ENCODE data around the gene DDI2.
"Not testable (repeated sequence)": the region's sequence is repeated elsewhere in the genome, so short reads cannot be mapped to it uniquely, and the experiment has no call there.

DDI2 gene

DNA sequence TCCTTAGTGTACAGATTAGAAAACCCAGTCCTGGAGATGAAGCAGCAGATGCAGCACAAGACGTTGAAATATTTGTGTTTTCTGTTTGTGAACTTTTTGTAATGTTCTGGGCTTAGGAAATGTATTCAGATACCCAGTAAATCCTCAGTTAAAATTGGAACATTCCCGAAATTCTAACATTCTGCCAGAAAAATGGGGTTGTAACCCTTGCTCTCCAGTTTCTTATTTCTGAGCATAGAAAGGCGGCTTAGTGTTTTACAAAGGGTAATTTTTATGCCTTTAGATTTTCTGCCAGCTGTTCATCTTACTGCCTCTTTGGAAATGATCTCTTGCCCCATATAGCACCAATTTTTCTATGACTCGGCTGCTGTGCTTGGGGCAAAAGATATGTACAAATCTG lies 20.6 kb downstream of the DDI2 start:
- DNase-seq: no peak

DNA sequence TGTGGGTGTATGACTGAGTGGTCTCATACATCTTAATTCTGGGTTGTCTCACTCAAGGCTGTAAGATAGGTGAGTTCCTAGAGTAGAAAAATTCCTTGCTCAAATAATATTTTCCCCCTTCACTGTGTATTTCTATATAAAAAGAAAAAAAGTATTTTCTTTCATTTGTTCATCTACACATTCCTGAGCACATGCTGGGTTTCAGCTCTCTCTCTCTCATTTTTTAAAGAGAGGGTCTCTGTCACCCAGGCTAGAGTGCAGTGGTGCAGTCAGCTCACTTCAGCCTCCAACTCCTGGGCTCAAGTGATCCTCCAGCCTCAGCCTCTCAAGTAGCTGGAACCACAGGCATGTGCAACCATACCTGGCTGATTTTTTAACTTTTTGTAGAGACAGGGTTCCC lies 22.0 kb downstream of the DDI2 start:
- no peak for DNase-seq

DNA sequence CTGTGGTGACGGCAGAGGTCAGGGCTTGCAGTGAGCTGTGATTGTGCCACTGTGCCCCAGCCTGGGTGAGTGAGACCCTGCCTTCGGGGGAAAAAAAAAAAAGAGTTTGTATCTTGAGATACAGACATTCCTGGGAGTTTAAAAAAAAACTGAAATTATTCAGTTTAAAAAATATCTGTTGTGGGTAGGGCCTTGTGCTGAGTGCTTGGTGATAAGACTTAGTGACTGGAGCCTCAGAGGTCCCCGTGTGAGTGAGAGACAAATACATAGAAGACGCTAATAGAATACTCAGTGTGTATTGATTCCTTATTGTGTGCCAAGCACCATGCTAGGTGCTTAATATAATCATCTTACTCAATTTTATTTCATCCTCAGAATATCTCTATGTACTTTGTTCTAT lies 22.7 kb downstream of the DDI2 start:
- no peak for DNase-seq

DNA sequence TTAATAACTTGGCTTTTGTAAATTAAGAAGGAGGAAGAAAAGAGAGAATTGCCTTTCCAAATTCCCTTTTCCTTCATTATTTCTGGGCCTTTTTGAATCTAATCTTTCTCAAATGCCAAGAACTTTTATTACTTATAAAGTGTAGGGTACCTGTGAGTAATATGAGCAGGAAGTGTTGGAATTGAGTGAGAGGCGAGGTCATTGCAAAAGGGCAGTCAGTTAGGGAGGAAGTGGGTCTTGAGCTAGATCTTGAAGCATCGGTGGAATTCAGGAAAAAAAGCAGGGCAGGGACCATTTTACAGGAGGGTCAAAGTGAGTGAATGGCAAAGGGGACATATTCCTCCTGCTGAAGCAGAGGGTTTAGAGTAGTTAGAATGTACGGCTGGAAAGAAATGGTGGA lies 23.4 kb downstream of the DDI2 start:
- no peak for DNase-seq

DNA sequence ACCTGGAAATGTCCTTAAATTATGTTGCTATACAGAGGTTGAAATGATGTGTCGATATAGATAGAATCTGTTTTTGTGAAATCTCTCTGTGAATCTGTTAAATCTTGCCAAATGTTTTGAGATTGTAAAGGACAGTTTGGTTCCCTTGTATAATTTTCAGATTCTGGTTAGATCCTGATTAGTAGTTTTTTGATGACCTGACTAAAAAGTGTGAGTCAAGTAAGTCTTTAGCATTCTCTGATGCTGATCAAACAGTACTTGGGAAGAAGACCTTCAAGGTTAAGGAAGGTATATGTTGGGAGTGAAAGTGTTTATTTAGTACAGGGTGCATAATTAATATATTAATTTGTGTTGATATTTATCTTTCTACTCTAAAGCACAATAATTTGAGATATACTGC lies 32.7 kb downstream of the DDI2 start:
- DNase-seq: no peak

DNA sequence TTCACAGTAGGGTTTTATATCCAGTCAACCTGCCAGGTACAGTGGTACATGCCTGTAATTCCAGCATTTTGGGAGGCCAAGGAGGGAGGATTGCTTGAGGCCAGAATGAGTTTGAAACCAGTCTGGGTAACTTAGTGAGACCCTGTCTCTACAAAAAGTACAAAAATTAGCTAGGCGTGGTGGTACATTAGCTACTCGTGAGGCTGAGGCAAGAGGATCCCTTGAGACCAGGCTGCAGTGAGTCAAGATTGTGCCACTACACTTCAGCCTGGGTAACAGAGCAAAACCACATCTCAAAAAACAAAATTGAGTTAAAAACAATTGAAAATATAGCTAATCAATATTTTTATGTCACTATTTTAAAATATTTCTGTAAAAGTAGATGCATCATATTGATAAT lies 33.2 kb downstream of the DDI2 start:
- DNase-seq: no peak

DNA sequence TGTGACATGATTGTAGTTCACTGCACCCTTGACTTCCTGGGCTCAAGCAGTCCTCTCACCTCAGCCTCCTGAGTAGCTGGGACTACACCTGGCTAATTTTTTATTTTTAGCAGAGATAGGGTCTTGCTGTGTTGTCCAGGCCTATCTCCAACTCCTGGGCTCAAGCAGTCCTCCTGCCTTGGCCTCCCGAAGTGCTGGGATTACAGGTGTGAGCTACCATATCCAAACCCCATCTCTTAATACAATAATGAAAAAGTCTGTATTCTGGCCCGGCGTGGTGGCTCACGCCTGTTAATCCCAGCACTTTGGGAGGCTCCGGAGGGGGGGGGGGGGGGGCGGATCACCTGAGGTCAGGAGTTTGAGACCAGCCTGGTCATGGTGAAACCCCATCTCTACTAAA lies 34.9 kb downstream of the DDI2 start:
- DNase-seq: not testable (repeated sequence)

DNA sequence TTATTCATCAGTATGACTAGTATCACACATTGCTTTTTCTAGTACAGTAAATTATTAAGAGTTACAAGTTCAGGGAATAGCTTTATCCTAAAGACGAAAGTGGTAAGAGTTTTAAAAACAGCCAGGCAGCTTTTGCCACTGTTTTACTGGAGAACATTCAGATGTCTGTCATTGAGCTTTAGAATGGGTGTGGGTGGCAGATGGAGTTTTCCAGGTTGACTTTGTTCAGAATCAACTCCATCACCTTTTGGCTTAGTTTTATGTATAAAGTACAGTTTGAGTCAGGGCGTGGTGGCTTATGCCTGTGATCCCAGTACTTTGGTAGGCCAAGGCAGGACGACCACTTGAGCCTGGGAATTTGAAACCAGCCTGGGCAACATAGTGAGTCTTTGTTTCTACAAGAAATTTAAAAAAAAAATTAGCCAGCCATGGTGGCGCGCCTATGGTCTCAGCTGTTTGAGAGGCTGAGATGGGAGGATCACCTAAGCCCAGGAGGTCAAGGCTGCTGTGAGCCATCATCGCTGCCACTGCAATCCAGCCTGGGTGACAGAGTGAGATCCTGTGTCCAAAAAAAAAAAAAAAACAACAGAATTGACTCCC lies 36.9 kb downstream of the DDI2 start:
- no peak for DNase-seq

DNA sequence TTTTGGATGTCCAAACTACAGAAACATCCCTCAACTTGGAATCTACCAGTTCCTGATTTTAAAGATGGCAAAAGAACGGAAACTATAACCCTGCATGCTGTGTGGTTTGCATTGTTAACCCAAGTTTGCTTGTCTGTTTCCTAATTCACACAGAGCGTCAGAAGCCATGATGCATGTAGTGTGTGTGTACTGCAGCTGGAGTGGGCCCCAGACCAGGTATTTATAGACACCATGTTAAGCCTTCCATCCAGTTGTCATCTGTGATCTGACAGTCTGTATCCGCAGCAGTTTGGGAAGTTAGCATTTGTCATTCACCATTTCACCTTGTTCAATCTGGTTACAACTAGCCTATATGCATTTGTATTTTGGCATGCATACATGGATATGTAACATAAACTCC lies 39.2 kb downstream of the DDI2 start:
- DNase-seq: no peak

DNA sequence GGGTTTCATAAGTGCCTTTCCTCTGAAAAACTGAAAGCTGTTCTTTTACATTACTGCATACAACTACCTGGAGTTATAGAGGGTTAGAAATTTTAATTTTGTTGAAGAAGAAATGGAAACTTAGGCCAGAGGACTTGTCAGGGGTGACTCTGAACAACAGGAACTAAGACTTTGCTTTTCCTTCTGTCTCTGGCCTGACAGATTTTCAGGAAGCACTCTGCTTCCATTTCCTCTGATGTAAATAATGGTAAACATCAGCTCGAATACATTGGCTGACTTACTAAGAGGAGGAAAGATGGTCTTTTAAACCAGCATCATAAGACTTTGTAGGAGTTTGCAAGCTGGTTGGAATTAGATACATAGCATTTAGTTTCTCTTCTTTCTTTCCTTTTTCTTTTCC lies 39.8 kb downstream of the DDI2 start:
- DNase-seq: no peak

DNA sequence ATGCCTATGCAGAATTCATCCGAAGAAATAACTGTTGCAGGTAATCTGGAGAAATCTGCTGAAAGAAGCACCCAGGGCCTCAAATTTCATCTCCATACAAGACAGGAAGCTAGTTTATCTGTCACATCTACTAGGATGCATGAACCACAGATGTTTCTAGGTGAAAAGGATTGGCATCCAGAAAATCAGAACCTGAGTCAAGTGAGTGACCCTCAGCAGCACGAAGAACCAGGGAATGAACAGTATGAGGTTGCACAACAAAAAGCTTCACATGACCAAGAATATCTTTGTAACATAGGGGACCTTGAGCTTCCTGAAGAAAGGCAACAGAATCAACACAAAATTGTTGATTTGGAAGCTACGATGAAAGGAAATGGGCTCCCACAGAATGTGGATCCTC lies 42.9 kb downstream of the DDI2 start:
- no peak for DNase-seq

DNA sequence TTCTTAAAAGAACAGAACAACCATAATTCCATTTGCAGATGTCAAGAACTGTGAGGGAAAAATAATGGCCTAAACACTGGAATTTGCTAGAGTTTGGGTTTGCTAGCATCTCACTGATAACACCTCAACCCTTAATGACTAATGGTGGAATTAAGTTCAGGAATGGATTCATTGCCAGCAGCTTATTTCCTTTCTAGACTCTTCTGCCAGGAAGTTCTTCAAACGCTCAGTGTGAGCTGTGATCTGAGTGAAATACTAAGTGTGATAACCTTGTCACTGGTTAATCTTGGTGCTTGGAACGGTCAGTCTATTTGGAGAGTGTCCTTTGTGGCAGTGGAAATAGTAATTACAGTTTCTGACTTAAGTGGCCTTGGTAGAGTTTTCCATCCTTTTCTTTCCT lies 45.2 kb downstream of the DDI2 start:
- DNase-seq: no peak

DNA sequence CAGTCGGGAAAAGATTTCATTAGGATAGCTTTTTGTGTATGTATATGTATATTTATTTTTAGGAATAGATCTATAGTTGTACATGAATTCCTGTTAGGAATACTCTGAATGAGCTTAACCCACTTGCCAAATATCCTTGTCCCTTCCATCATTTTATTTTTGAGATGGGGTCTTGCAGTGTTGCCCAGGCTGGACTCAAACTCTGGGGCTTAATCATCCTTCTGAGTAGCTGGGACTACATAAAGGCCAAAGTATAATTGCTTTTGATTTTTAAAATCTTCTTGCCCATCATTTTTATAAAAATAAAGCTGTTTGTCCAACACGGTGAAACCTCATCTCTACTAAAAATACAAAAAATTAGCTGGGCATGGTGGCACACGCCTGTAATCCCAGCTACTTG lies 46.7 kb downstream of the DDI2 start:
- DNase-seq: no peak

DNA sequence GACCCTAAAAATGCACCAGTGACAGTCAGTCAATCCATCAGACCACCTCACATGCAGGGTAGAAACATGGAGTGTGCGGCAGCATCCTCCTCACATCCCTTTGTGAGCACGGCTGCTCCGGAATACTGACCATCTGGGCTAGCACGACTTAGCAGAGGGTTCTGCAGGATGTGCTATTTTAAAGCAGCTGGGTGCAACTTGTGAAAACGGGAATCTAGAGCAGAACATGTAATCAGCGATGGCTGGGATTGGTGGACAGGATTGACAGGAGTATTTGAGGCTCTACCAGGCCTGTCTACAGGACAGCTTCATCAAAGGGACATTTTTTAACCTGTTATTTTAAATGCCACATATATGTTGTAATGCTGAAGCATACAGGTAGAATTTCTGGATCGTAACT lies 50.1 kb downstream of the DDI2 start:
- DNase-seq: no peak

DNA sequence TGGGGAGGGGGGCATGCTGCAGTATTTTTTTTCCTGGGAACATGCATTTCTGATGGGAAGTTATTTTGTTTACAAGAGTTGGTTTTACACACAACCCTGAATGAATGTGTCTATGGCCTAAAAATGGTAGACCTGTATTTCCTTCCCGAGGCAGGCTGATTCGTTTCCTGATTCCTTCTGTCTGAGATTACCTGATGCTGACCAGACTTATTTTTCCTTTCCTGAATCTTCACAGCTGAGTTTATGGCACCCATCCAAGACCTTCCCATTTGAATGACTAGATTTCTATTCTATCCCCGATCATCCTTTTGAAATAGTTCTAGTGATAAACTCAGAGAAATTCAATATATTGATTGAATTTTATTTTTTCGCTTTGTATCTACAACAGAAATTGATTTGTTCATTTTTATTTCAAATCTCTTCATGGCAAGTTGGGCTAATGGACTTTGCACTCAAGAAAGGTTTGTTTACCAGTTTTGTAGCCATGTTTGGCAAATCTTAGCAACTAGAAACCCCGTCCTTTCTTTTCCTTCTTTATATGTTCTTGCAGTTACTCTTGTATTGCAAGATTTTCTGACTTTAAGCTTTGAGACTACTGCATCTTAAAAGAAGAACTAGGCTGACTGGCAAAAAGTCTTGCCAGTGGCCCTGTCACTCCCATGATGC lies 51.0 kb downstream of the DDI2 start:
- no peak for DNase-seq

DNA sequence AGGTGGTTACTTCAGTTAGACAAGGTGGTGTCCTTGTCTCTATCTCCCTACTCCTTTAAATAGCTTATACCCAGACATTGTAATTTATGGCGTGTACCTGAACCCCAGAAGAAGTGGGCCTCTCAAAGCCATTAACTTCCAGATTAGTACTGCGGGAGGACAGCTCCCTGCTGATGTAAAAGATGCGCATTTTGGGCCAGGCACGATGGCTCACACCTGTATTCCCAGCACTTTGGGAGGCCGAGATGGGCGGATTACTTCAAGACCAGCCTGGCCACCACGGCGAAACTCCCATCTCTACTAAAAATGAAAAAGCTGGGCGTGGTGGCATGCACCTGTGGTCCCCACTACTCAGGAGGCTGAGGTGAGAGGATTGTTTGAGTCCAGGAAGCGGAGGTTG lies 51.8 kb downstream of the DDI2 start:
- DNase-seq: no peak

DNA sequence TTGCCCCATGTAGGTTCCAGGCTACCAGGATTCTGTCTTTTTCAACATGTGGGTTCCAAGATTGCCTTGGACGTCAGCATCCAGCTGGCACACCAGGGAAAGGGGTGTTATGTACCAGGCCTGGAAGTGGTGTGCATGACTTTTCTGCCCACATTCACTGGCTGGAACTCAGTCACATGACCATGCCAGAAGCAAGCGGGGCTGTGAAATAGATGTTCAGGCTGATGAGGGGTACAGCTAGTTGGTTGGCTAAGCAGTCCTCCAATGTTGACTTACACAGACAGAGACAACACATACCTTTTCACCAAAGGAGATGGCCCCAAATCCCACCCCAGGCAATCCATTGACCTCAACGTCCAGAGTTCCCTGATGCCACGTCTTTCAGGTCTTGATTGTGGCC lies 52.6 kb downstream of the DDI2 start:
- DNase-seq: no peak

DNA sequence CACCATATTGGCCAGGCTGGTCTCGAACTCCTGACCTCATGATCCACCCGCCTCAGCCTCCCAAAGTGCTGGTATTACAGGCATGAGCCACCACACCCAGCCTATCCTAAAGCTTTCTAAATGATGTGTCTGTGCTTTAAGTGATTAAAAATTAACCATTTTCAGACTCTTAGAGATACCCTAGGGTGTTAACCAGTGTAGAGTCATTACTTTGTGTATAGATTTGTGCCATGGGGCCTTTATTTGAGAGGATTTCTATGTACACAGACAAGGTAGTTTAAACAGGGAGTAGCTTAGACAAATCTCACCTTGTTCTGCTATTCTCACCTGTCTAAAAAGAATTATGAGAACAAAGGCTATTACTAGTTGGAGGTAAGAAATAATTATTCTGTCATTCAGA lies 54.2 kb downstream of the DDI2 start:
- peak; percentile 25 for DNase-seq

DNA sequence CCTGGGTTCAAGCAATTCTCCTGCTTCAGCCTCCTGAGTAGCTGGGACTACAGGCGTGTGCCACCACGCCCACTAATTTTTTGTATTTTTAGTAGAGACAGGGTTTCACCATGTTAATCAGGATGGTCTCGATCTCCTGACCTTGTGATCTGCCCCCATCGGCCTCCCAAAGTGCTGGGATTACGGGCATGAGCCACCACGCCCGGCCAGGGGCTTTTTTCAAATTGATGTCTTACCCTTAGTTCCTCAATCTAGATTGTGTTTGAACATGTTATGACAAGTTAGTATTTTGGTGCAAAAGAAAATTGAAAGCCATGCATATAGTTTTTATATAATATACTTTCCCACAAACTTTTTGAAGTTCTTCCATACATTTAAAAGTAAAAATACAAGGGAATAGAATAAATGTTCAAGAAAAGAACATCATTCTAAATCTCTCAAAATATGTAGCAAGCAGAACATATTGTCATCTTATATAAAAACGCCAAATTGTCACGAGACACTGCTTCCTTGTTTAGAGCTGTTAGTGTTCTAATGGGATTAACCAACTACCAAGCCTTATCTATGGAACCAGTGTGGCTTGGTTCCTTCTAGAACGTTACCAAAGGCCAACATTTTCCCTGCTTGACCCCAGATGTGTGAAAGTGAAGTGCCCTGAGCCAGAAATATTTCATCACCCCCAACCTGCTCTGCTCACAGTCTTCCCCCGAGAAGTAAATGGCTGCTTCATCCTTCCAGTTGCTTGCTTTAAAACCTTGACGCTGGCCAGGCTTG lies 57.3 kb downstream of the DDI2 start:
- no peak for DNase-seq

DNA sequence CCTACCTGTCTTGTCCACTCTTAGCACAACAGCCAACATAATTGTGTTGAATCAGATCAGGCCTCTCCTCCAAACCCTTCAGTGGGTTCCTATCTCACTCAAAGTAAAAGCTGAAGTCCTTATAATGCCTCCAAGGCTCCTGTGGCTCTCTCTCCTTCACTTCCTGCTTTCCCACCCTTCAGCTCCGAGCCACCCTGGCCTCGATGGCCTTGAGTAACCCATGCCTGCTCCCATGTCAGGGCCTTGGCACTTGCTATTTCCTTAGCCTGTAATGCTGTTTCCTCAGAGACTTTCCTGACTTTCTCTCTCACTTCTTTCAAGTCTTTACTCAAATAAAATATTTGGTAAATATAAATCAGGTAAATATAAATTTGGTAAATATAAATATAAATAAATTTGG lies 58.8 kb downstream of the DDI2 start:
- DNase-seq: no peak

DNA sequence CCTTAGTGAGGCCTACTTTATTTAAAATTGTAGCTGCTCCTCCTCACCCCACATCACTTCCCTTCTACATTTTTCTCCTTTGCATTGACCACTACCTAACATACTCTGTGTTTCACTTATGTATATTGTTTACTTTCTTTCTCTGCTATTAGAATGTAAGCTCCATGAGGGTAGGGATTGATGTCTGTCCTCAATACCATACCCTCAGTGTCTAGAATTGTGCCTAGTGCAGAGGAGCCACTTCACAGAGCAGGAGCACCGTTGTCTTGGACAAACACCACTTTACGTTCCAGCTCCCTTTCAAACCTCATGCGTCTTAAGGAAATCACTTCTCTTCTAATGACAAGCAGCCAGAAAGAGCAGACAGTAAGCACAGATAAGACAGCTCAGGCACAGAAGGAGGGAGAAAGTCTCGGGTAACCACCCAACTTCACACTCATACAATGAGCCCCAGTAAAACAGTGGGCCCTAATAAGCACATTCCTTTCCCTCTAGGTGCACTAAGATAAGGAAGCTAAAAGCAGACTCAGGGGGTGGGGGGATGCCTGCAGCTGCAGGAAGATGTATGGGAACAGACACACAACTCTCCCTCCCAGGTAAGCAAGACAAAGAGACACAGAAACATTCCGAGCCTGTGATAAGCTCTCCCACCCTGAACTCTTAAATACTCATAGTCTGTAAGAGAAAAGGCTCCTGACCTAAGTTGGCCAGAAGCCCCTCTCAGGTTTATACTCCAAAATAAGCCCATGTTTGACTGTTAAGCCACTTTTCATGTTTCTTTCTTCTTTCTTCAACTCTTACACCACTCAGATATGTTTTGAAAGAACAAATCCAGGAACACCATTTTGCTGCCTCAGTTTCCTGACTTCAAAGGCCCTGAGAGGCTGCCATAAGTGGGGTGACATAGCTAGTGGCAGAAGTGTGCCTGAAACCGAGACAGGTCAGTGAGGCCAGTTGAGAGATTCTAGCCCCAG lies 59.7 kb downstream of the DDI2 start:
- DNase-seq: no peak

DNA sequence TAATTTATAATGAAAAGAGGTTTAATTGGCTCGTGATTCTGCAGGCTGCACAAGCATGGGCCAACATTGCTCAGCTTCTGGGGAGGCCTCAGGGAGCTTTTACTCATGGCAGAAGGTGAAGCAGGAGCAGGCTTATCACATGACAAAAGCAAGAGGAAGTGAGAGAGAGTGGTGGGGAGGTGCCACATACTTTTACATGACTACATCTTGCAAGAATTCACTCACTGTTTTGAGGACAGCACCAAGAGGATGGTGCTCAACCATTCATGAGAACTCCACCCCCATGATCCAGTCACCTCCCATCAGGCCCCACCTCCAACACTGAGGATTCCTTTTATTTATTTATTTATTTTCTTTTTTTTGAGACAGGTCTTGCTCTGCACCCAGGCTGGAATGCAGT lies 61.3 kb downstream of the DDI2 start:
- DNase-seq: no peak

DNA sequence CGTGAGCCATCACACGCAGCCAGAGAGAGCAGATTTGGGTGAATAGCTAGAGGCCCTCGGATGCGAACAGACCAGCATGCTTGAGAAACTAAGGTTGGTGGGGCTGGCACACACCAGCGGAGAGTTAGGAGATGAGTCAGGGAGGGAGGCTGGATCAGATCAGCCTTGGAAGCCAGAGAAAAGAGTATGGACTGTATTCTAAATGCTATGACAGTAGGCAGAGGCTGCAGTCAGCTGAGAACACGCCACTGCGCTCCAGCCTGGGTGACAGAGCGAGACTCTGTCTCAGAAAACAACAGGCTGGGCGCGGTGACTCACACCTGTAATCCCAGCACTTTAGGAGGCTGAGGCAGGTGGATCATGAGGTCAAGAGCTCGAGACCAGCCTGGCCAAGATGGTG lies 62.9 kb downstream of the DDI2 start:
- no peak for DNase-seq
